ENCODE data around the gene MED12.
"Not testable (repeated sequence)": the region's sequence is repeated elsewhere in the genome, so short reads cannot be mapped to it uniquely, and the experiment has no call there.

MED12 gene

DNA sequence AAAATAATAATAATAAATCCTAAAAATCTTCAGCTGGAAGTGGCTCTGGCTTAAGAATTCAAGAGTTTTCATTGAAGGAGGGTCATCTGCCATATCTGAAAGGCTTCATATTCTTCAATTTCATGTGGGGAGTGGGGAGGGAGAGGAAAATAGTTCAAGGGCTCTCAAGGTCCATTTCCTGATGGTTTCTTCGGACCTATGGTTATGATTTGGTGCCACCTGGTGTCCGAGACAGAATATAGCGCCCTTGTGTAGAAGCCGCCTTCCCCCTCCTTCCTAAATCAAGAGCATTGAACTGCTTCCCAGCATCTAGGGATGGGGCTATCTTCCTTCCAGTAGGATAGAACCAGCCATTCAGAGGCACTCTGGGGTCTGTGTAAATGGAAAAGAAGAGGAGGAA lies 60.5 kb downstream of the MED12 start:
- DNase-seq (ENCODE audit: low read depth): no peak

DNA sequence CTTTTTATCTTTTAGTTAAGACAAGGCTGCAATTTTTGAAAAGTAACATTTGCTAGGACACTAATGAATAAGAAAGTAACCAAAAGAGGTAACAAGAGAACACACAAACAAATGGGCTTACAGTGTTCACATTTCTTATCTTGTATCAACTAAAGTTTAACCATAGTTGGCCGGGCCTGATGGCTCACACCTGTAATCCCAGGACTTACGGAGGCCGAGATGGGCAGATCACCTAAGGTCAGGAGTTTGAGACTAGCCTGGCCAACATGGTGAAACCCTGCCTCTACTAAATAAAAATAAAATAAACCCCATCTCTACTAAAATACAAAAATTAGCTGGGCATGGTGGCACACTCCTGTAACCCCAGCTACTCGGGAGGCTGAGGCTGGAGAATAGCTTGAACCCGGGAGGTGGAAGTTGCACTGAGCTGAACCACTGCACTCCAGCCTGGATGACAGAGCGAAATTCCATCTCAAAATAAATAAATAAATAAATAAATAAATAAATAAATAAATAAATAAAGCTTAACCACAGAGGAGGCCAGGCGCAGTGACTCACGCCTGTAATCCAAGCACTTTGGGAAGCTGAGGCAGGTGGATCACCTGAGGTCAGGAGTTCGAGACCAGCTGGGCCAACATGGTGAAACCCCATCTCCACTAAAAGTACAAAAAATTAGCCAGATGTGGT lies 62.3 kb downstream of the MED12 start:
- H3K4me3 ChIP-seq (ENCODE audit: low read depth, low read length); DNase-seq (ENCODE audit: low read depth): not testable (repeated sequence)

More for the DNA sequence above, 60.5 kb downstream of the MED12 start:
- TF ChIP-seq CTCF (IDR thresholded peaks at IDR 0.05; ENCODE audit: low read depth, low read length, missing control alignments): peak; percentile 62
- no peak overlapping the region for H3K4me3 ChIP-seq (ENCODE audit: low read depth, low read length)

DNA sequence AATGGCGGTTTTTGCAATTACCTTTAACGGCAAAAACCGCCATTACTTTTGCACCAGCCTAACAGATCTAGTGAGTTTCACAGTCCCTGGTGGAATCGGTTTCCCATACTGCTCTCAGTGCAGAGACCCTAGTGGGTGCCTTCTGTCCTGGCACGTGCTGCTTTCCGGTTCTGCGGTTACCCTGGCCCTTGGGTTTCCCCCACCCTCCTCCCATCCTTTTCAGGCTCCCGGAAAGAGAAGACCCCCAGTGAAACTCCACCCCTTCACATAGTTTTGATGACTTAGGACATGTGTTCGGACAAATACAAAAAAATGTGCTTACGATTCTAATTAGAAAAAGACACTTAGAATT lies 63.1 kb downstream of the MED12 start:
- no peak for TF ChIP-seq CTCF (IDR thresholded peaks at IDR 0.05; ENCODE audit: low read depth, low read length, missing control alignments)
- DNase-seq (ENCODE audit: low read depth): peak; percentile 49
- H3K4me3 ChIP-seq (ENCODE audit: low read depth, low read length): peak overlapping the region; percentile 51

DNA sequence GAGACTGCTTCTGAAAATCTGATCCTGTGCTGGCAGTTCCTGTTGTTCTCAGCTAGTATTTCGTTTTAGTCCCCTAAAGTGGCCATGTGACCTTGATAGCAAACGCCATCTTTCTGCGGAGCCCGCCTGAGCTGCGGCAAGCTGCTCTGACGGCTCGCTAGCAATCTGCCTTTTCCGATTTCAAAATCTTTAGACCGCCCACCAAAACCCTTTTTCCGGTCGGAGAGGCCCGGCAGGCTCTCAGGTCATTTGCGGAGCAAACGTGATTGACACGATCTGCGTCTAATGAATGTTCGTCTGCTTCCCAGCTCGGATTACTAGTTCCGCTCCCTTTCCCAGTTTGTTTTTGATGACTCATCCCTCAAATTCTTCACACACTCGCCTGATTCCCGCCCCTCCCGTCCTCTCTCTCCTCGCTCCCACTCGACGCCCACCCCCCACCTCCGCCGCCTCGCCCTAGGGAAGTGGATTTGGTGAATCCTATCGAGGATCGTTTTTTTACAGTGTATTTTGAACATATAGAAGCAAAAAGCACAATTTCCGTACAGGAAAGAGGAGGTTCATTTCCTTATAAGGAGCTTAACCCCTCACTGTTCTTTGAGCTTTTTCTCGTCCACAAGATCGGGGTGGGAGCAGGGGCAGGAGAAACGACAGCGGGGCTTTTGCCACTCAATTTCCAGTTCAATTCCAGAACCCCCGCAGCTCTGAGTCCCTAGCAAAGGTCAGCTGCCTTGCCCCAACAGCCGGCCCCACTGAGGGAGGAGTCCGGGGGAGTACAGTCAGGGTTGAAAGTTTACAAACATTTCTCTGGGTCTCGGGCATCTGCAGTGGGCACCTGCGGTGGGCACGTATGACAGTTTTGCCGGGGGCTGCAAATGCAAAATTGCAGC lies 63.8 kb downstream of the MED12 start:
- no peak for TF ChIP-seq CTCF (IDR thresholded peaks at IDR 0.05; ENCODE audit: low read depth, low read length, missing control alignments)
- H3K4me3 ChIP-seq (ENCODE audit: low read depth, low read length): peak overlapping the region; percentile 51
- peak; percentile 89 for DNase-seq (ENCODE audit: low read depth)

DNA sequence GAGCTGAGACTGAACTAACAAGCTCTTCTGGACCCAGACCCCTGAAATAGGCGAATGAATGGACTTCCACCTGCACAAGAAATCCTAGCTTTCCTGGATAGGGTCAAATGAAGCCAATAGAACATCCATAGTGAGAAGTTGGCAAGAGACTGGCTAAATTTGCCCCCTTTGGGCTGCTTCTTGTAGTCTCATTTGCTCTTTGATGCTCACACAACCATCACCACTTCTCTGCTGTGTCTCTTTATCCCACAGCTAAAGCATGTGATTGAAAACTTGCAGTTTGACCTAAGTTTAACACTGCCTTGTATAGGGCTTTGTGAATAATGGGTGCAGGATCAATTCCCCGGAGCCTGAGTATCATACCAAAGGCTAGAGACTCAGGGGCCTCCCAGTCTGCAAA lies 64.5 kb downstream of the MED12 start:
- H3K4me3 ChIP-seq (ENCODE audit: low read depth, low read length): no peak overlapping the region; the same call in 1 of the 2 replicates
- no peak for TF ChIP-seq CTCF (IDR thresholded peaks at IDR 0.05; ENCODE audit: low read depth, low read length, missing control alignments)
- no peak for DNase-seq (ENCODE audit: low read depth)

- no peak for TF ChIP-seq CTCF (IDR thresholded peaks at IDR 0.05; ENCODE audit: low read depth, low read length, missing control alignments)
- DNase-seq (ENCODE audit: low read depth): no peak
These were observed 64.9 kb downstream of the MED12 start for GRCh38 chrX:71183341-71183740.

GRCh38 chrX:71184092-71184491 lies 65.7 kb downstream of the MED12 start:
- DNase-seq (ENCODE audit: low read depth): no peak
- H3K4me3 ChIP-seq (ENCODE audit: low read depth, low read length): no peak overlapping the region
- no peak for TF ChIP-seq CTCF (IDR thresholded peaks at IDR 0.05; ENCODE audit: low read depth, low read length, missing control alignments)

More at GRCh38 chrX:71183341-71183740, 64.9 kb downstream of the MED12 start:
- H3K4me3 ChIP-seq (ENCODE audit: low read depth, low read length): no peak overlapping the region

All from GM12864 (cell line).